GM23248 (cell line): ENCODE data around the gene LAPTM4A. TPM values are rescaled to one million over a fixed set of nuclear protein-coding genes. Genes with fewer than 3 reads are reported as not detected.

Experiments
- DNase-seq: peaks from one replicate; pipeline ENCODE4 v3.0.0-alpha.2; 2015
- H2AFZ ChIP-seq: fragments of 200-600 bp; sonication (generic); 2 replicates; pipeline ENCODE4 v1.6.1; 2016; ENCODE audit warnings: antibody characterized with exemption
- H3F3A ChIP-seq: fragments of 200-600 bp; sonication (generic); 2 replicates; pipeline ENCODE4 v1.6.1; 2016; ENCODE audit warnings: mild to moderate bottlenecking, antibody characterized with exemption, mixed run types; ENCODE audit not compliant: insufficient read depth
- H3K27ac ChIP-seq: fragments of 200-600 bp; sonication (generic); 2 replicates; pipeline ENCODE4 v1.5.1; 2016; ENCODE audit warnings: mild to moderate bottlenecking
- H3K27me3 ChIP-seq: fragments of 200-600 bp; sonication (generic); replicated peaks from 2 replicates; pipeline ENCODE4 v1.6.1; 2016; ENCODE audit warnings: mild to moderate bottlenecking; ENCODE audit not compliant: insufficient read depth
- H3K36me3 ChIP-seq: fragments of 200-600 bp; sonication (generic); 2 replicates; pipeline ENCODE4 v1.6.1; 2016; ENCODE audit warnings: low read depth, mild to moderate bottlenecking
- H3K4me1 ChIP-seq: fragments of 200-600 bp; sonication (generic); 2 replicates; pipeline ENCODE4 v1.6.1; 2016; ENCODE audit warnings: mild to moderate bottlenecking; ENCODE audit not compliant: insufficient read depth
- H3K4me2 ChIP-seq: fragments of 200-600 bp; sonication (generic); one replicate; pipeline ENCODE4 v1.6.1; 2016; ENCODE audit warnings: mild to moderate bottlenecking; ENCODE audit not compliant: unreplicated experiment
- H3K4me3 ChIP-seq: fragments of 200-600 bp; sonication (generic); 2 replicates; pipeline ENCODE4 v1.5.1; 2016; ENCODE audit warnings: mild to moderate bottlenecking
- H3K79me2 ChIP-seq: fragments of 200-600 bp; sonication (generic); 2 replicates; pipeline ENCODE4 v1.6.1; 2016; ENCODE audit warnings: mild to moderate bottlenecking; ENCODE audit not compliant: insufficient read depth
- H3K9ac ChIP-seq: fragments of 200-600 bp; sonication (generic); 2 replicates; pipeline ENCODE4 v1.6.1; 2016; ENCODE audit warnings: mild to moderate bottlenecking
- H3K9me2 ChIP-seq: fragments of 200-600 bp; sonication (generic); 2 replicates; pipeline ENCODE4 v1.6.1; 2016; ENCODE audit warnings: mixed run types, mild to moderate bottlenecking, moderate library complexity; ENCODE audit not compliant: insufficient read depth
- H3K9me3 ChIP-seq: fragments of 200-600 bp; sonication (generic); one replicate; pipeline ENCODE4 v1.6.1; 2017; ENCODE audit warnings: low read depth
- H4K20me1 ChIP-seq: fragments of 200-600 bp; sonication (generic); 2 replicates; pipeline ENCODE4 v1.6.0; 2016; ENCODE audit not compliant: insufficient read depth
- EZH2 ChIP-seq: fragments of 200-600 bp; sonication (generic); IDR thresholded peaks from 2 replicates; pipeline ENCODE4 v1.6.1; 2018; ENCODE audit warnings: antibody characterized with exemption, mild to moderate bottlenecking; ENCODE audit not compliant: insufficient read depth, poor library complexity, severe bottlenecking
- EZH2phosphoT487 ChIP-seq: fragments of 200-600 bp; sonication (generic); IDR thresholded peaks from 2 replicates; pipeline ENCODE4 v1.6.1; 2018; ENCODE audit warnings: antibody characterized with exemption, moderate library complexity, mild to moderate bottlenecking, low read depth; ENCODE audit not compliant: insufficient read depth
- WGBS, 2 experiments: methylation state at CpG; one replicate each; pipeline ENCODE4 v1.1.6; 2015 to 2017; ENCODE audit warnings: low lambda C conversion rate in 2 of 2, low coverage in 1 of 2; ENCODE audit errors: missing lambda C conversion rate in 2 of 2; 5-methylcytosine and 5-hydroxymethylcytosine counted together
- in situ Hi-C: fragments of 300-500 bp; cut with MboI; formaldehyde crosslinking; loops from 2 replicates; pipeline ENCODE4 v1.15.0; 2020
- polyA plus RNA-seq: library from polyadenylated mRNA; unstranded; fragments of >200 nt; fragmentation: Nextera tagmentation; extraction: Ambion mirVana; gene quantifications from 2 replicates; pipeline ENCODE4 v1.2.1, GENCODE V29; 2016
- total RNA-seq: library from RNA; depleted of rRNA; stranded (reverse); fragments of >200 nt; shearing (Covaris generic); gene quantifications from 2 replicates; pipeline ENCODE4 v1.2.3, GENCODE V29; 2014

The LAPTM4A gene
- total and polyA plus RNA-seq, 2 experiments from 2014 or later = 363 to 752 TPM

GRCh38 chr2:19993731-19994130 is 57.7 kb downstream of the LAPTM4A start:
- H3K27me3 ChIP-seq = no peaks in the 10 kb centered on the region
- H3K9me2 ChIP-seq = no peaks in the 10 kb centered on the region
- H3K9me3 ChIP-seq = no peaks in the 10 kb centered on the region
- H3K4me3 ChIP-seq = no peak overlapping the region
- in situ Hi-C loops = no loop called here
- H4K20me1 ChIP-seq = no peaks in the 10 kb centered on the region
- TF ChIP-seq EZH2 = no peak
- TF ChIP-seq EZH2phosphoT487 = no peak
- H3K79me2 ChIP-seq = peaks cover 5% of the 10 kb centered on the region; the same call in 1 of the 2 replicates
- H3K4me2 ChIP-seq = no peak overlapping the region
- no peak for DNase-seq
- no peaks in the 10 kb centered on the region for H3K36me3 ChIP-seq
- no peak overlapping the region for H3K9ac ChIP-seq
- H3F3A ChIP-seq = peaks cover 10% of the 10 kb centered on the region
- peaks cover 3% of the 10 kb centered on the region for H3K4me1 ChIP-seq
- no peak overlapping the region for H2AFZ ChIP-seq
- no peak overlapping the region for H3K27ac ChIP-seq

DNA sequence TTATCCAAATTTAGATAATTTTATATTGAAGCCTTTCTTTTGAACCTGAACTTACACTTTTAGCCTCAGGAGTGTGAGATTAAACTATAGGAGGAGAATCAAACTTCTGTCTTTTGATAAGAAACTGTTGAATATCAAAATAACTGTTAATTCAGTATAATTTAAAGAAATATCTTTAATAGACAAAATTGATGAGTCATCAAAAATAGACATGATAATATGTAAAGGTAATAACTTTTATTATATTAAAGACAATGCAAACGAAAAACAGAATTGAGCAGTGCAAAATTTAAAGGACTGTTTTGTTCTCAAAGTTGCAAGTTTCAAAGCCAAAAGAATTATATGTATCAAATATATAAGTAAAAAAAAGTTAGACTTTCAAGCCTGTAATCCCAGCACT is 59.5 kb downstream of the LAPTM4A start:
- no peak overlapping the region for H3K4me3 ChIP-seq
- in situ Hi-C loops = no loop called here
- H3K9me2 ChIP-seq = no peaks in the 10 kb centered on the region
- H3K36me3 ChIP-seq = no peaks in the 10 kb centered on the region
- no peak overlapping the region for H2AFZ ChIP-seq
- H3K9ac ChIP-seq = no peak overlapping the region
- no peak for DNase-seq
- TF ChIP-seq EZH2phosphoT487 = no peak
- TF ChIP-seq EZH2 = no peak
- no peak overlapping the region for H3K4me2 ChIP-seq
- H3K4me1 ChIP-seq = peaks cover 7% of the 10 kb centered on the region
- H4K20me1 ChIP-seq = no peaks in the 10 kb centered on the region
- H3F3A ChIP-seq = peaks cover 14% of the 10 kb centered on the region
- no peaks in the 10 kb centered on the region for H3K27me3 ChIP-seq
- no peaks in the 10 kb centered on the region for H3K9me3 ChIP-seq
- H3K79me2 ChIP-seq = peaks cover 18% of the 10 kb centered on the region
- 49 to 69% methylated on average over 1 of the region's 1 CpG for WGBS, 2 experiments
- no peak overlapping the region for H3K27ac ChIP-seq

DNA sequence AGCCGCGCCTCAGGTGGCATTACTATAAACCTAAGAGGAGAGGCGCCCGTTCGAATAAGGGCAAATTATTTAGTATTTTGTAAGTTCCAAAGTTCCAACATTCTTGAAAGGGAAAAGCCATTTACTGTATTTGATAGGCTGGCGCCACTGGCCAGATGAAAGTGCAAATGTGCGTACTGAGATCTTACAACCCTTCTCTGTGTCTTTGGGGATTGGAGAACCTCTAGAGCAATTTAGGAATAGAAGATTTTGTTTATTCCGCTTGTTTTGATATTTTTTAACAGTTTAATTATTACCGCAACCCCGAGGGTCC is 61.1 kb downstream of the LAPTM4A start:
- H3K79me2 ChIP-seq = peaks cover 27% of the 10 kb centered on the region
- H3F3A ChIP-seq = peaks cover 14% of the 10 kb centered on the region
- peak overlapping the region; percentile 92 for H3K4me2 ChIP-seq
- no peak overlapping the region for H3K27ac ChIP-seq
- TF ChIP-seq EZH2phosphoT487 = no peak
- TF ChIP-seq EZH2 = no peak
- H3K4me1 ChIP-seq = peaks cover 7% of the 10 kb centered on the region
- peak; percentile 7 for DNase-seq
- no peaks in the 10 kb centered on the region for H3K27me3 ChIP-seq
- no peaks in the 10 kb centered on the region for H3K9me3 ChIP-seq
- in situ Hi-C loops = no loop called here
- H3K36me3 ChIP-seq = no peaks in the 10 kb centered on the region
- no peaks in the 10 kb centered on the region for H4K20me1 ChIP-seq
- peak overlapping the region; percentile 87 for H3K4me3 ChIP-seq
- peak overlapping the region; percentile 99 for H2AFZ ChIP-seq
- H3K9ac ChIP-seq = peak overlapping the region; percentile 83
- 18 to 19% methylated on average over 10 of the region's 10 CpGs for WGBS, 2 experiments
- H3K9me2 ChIP-seq = no peaks in the 10 kb centered on the region

- Histone ChIP-seq H3K4me2 (peak within 1 kb of the TSS; percentile 92), H4K20me1 (no peaks in the 10 kb centered on the region), H3K27ac (peak within 1 kb of the TSS; percentile 79), H3K9me2 (no peaks in the 10 kb centered on the region), H3K9me3 (no peaks in the 10 kb centered on the region), H3K9ac (peak within 1 kb of the TSS; percentile 83), H3K27me3 (no peaks in the 10 kb centered on the region), H2AFZ (peak within 1 kb of the TSS; percentile 99), H3K4me3 (peak within 1 kb of the TSS; percentile 87), H3K79me2 (peaks cover 27% of the 10 kb centered on the region), H3K36me3 (no peaks in the 10 kb centered on the region), H3K4me1 (peaks cover 7% of the 10 kb centered on the region), H3F3A (peaks cover 14% of the 10 kb centered on the region)
- 1% methylated on average over 60 to 67 of the region's 70 CpGs for WGBS, 2 experiments
- in situ Hi-C loops = no loop called here
- TF ChIP-seq EZH2phosphoT487 (no peak), EZH2 (no peak)
- DNase-seq = peak; percentile 97
These were observed 61.6 kb downstream of the LAPTM4A start, which contains the start of gene WDR35 for GRCh38 chr2:19989667-19990415. Gene WDR35, minus strand, starts transcription at chr2:19990105. Its CDS starts 90 bp downstream, at chr2:19990015.

- no peak for DNase-seq
- H2AFZ ChIP-seq = peak overlapping the region; percentile 99
- TF ChIP-seq EZH2phosphoT487 (no peak), EZH2 (no peak)
- H3K27ac ChIP-seq = peak overlapping the region; percentile 79
- no peaks in the 10 kb centered on the region for H3K9me3 ChIP-seq
- in situ Hi-C loops = no loop called here
- H3K9ac ChIP-seq = peak overlapping the region; percentile 83
- 2 to 3% methylated on average over 8 of the region's 8 CpGs for WGBS, 2 experiments
- no peaks in the 10 kb centered on the region for H3K9me2 ChIP-seq
- peaks cover 7% of the 10 kb centered on the region for H3K4me1 ChIP-seq
- peaks cover 14% of the 10 kb centered on the region for H3F3A ChIP-seq
- peak overlapping the region; percentile 92 for H3K4me2 ChIP-seq
- H3K79me2 ChIP-seq = peaks cover 27% of the 10 kb centered on the region
- H3K4me3 ChIP-seq = peak overlapping the region; percentile 87
- no peaks in the 10 kb centered on the region for H4K20me1 ChIP-seq
- H3K27me3 ChIP-seq = no peaks in the 10 kb centered on the region
- H3K36me3 ChIP-seq = no peaks in the 10 kb centered on the region
These were observed 62.1 kb downstream of the LAPTM4A start for GRCh38 chr2:19989342-19989666.
